Body of pancreas (tissue), 4 donors: ENCODE measurements around the gene UBAP2L. TPM values are rescaled to one million over a fixed set of nuclear protein-coding genes. Genes with fewer than 3 reads are reported as not detected.
A peak's percentile ranks its signal among the peaks of the same experiment; 100 is the strongest.

ENCODE experiments used
- ATAC-seq: fragments of 150-250 bp; one replicate; pipeline ENCODE4 v1.9.1; 2016
- DNase-seq, 4 donors: peaks; one replicate each; pipeline ENCODE4 v3.0.0-alpha.2; 2019
- H3K27ac ChIP-seq, 4 donors: fragments of 200-600 bp; sonication (generic); 1 replicate in 3 of 4; 2 replicates in 1 of 4; pipeline versions ENCODE4 v1.5.1 to v1.6.1; 2016 to 2019; ENCODE audit warnings: mild to moderate bottlenecking in 1 of 4, mixed read lengths in 1 of 4, moderate library complexity in 1 of 4
- H3K27me3 ChIP-seq, 2 donors: fragments of 200-600 bp; sonication (generic); one replicate each; pipeline ENCODE4 v1.6.0; 2016; ENCODE audit warnings: mild to moderate bottlenecking in 1 of 2
- H3K36me3 ChIP-seq, 2 donors: fragments of 200-600 bp; sonication (generic); replicated peaks in 1 of 2; 2 replicates each; pipeline ENCODE4 v1.5.1; 2016; ENCODE audit warnings: low read depth in 2 of 2; ENCODE audit not compliant: insufficient read depth in 1 of 2
- H3K4me1 ChIP-seq: fragments of 200-600 bp; sonication (generic); one replicate; pipeline ENCODE4 v1.6.0; 2016
- H3K4me3 ChIP-seq, 2 donors: fragments of 200-600 bp; sonication (generic); 1 replicate in 1 of 2; 2 replicates in 1 of 2; pipeline ENCODE4 v1.5.1; 2016 to 2019
- H3K9me3 ChIP-seq, 3 donors: fragments of 200-600 bp; sonication (generic); 1 replicate in 2 of 3; 2 replicates in 1 of 3; pipeline ENCODE4 v1.5.1; 2016
- POLR2A ChIP-seq, 3 donors: fragments of 450-650 bp; IDR thresholded peaks; one replicate each; pipeline ENCODE4 v1.6.1; 2016; ENCODE audit warnings: antibody characterized with exemption in 3 of 3, mild to moderate bottlenecking in 2 of 3
- WGBS, 2 donors: methylation state at CpG; one replicate each; pipeline ENCODE4 v1.1.5; 2017; 5-methylcytosine and 5-hydroxymethylcytosine counted together
- intact Hi-C: fragments of 100-400 bp; cut with DNase I; formaldehyde crosslinking; loops from one replicate; pipeline ENCODE4 v1.15.1; 2023
- total RNA-seq, 2 donors: library from RNA; depleted of rRNA; stranded (reverse); fragments of >200 nt; gene quantifications; one replicate each; pipeline ENCODE4 v1.1.0, GENCODE V29; 2016
- TF ChIP-seq, protein P1 (sequence below), 7 experiments: fragments of 450-650 bp in 4 of 7; fragments of 200-600 bp in 3 of 7; sonication (generic) in 3 of 7; IDR thresholded peaks; one replicate each; pipeline ENCODE4 v1.5.1; 2016 to 2019; ENCODE audit warnings: antibody characterized with exemption in 7 of 7

Gene UBAP2L, protein sequence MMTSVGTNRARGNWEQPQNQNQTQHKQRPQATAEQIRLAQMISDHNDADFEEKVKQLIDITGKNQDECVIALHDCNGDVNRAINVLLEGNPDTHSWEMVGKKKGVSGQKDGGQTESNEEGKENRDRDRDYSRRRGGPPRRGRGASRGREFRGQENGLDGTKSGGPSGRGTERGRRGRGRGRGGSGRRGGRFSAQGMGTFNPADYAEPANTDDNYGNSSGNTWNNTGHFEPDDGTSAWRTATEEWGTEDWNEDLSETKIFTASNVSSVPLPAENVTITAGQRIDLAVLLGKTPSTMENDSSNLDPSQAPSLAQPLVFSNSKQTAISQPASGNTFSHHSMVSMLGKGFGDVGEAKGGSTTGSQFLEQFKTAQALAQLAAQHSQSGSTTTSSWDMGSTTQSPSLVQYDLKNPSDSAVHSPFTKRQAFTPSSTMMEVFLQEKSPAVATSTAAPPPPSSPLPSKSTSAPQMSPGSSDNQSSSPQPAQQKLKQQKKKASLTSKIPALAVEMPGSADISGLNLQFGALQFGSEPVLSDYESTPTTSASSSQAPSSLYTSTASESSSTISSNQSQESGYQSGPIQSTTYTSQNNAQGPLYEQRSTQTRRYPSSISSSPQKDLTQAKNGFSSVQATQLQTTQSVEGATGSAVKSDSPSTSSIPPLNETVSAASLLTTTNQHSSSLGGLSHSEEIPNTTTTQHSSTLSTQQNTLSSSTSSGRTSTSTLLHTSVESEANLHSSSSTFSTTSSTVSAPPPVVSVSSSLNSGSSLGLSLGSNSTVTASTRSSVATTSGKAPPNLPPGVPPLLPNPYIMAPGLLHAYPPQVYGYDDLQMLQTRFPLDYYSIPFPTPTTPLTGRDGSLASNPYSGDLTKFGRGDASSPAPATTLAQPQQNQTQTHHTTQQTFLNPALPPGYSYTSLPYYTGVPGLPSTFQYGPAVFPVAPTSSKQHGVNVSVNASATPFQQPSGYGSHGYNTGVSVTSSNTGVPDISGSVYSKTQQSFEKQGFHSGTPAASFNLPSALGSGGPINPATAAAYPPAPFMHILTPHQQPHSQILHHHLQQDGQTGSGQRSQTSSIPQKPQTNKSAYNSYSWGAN
- total RNA-seq: 10 to 100 TPM; 38.1 to 50.1 TPM

DNA sequence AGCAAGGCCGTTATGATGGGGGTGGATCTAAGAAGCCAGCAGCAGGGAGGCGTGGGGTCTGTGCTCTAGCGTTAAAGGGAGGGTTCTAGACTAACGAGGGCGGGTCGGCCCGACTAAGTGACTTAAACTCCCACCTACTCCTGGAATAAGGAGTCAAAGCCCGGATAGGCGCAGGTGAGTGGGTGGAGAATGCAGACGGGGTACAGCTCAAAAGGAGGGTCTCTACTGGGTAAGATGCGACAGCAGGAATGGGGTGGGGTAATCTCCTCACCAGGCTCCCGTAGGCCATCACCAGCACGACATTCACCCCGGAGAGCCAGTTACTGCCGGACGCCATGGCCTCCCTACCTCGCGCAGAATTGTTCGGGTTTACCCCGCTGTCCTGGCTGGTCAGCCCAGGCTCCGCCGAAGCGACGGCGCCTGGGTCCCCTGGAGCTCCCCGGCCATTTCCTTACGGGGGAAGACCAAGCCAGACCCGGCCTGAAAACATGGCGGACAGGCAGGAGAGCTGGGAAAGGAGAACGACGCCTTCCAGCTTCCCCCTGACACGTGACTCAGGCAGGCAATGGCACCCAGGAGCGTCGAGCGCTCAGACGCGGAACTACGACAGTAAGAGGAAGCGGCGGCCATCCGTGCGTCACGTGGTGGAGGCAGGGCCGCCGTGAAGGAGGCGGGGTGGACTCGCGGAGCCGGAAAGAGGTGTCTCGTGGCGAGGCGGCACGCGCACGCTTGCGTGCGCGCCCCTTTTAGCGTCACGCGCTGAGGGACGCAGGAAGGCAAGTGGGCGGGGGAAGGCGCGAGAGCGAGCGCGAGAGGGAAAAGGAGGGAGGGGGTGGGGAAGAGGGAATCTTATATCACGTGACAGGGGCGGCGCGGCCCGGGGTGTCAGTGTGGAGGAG lies at the start of gene UBAP2L:
Gene UBAP2L, plus strand, starts transcription at position 885 of the 899 bp plus-strand sequence. CDS start 4,169 bp downstream, outside the sequence.
- DNase-seq (peak; percentile 99), ATAC-seq (peak; percentile 97)
- no peaks in the 10 kb centered on the region for H3K27me3 ChIP-seq
- H3K4me1 ChIP-seq: peaks cover 55% of the 10 kb centered on the region
- 0 to 1% methylated on average over 24 to 67 of the region's 73 CpGs for WGBS, 2 donors
- TF ChIP-seq, protein P1, sequence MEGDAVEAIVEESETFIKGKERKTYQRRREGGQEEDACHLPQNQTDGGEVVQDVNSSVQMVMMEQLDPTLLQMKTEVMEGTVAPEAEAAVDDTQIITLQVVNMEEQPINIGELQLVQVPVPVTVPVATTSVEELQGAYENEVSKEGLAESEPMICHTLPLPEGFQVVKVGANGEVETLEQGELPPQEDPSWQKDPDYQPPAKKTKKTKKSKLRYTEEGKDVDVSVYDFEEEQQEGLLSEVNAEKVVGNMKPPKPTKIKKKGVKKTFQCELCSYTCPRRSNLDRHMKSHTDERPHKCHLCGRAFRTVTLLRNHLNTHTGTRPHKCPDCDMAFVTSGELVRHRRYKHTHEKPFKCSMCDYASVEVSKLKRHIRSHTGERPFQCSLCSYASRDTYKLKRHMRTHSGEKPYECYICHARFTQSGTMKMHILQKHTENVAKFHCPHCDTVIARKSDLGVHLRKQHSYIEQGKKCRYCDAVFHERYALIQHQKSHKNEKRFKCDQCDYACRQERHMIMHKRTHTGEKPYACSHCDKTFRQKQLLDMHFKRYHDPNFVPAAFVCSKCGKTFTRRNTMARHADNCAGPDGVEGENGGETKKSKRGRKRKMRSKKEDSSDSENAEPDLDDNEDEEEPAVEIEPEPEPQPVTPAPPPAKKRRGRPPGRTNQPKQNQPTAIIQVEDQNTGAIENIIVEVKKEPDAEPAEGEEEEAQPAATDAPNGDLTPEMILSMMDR (IDR thresholded peaks at IDR 0.05): no peak
- TF ChIP-seq POLR2A (IDR thresholded peaks at IDR 0.05): peak; percentile 60 to 90 (median 89)
- no peaks in the 10 kb centered on the region for H3K9me3 ChIP-seq
- intact Hi-C loops: no loop called here
- peak within 1 kb of the TSS; percentile 98 to 100 (median 99) for H3K27ac ChIP-seq
- peak within 1 kb of the TSS; percentile 91 to 98 for H3K4me3 ChIP-seq
- H3K36me3 ChIP-seq: peaks cover 0 to 3% of the 10 kb centered on the region in 2 donors

DNA sequence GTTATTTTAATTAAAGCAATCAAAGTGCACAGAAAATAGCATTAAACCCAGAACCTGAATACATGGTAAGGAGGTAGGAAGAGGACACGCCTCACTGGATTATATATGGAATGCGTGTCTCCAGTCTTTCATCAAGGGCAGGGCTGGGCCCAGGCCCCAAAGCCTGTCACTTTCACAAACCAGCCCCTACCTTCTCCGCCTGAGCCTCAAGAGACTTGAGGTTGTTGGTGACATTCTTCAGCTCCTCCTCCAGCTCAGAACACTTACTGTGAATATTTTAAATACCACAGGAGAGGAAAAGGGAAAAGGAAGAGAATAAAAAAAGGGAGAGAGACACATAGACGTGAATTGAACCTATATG lies 49.6 kb upstream of the UBAP2L start:
- TF ChIP-seq POLR2A (IDR thresholded peaks at IDR 0.05): no peak
- TF ChIP-seq, protein P1 (IDR thresholded peaks at IDR 0.05): no peak
- intact Hi-C loops: no loop called here
- no peak for ATAC-seq
- Histone ChIP-seq H3K4me3 (no peak overlapping the region), H3K4me1 (peaks cover 6% of the 10 kb centered on the region), H3K36me3 (peaks cover 22 to 50% of the 10 kb centered on the region in 2 donors), H3K9me3 (no peaks in the 10 kb centered on the region), H3K27ac (no peak overlapping the region), H3K27me3 (no peaks in the 10 kb centered on the region)
- WGBS, 2 donors: 90 to 93% methylated on average over 4 of the region's 4 CpGs
- no peak for DNase-seq

DNA sequence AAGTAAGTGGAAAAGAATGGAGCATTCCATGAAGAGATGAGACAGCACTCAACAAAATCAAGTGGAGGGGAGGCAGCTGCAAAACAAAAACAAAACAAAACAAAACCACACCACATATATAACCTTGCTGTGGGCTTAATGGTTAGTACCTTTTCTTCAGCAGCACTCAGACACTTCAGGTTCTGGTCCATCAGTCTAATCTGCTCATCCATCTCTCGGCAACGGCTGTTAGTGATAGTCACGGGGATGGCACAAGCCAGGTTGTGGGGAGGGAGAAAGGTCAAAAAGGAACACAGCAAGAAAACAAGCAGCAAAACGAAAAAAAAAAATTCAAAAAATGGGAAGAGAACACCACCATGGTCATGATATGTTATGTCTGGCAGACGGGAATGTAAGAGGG lies 48.9 kb upstream of the UBAP2L start:
- no peak for ATAC-seq
- no peaks in the 10 kb centered on the region for H3K27me3 ChIP-seq
- DNase-seq: peak in 2 of 4 donors; percentile 28 to 38
- H3K4me1 ChIP-seq: peaks cover 12% of the 10 kb centered on the region
- no peak overlapping the region for H3K27ac ChIP-seq
- H3K36me3 ChIP-seq: peaks cover 19 to 47% of the 10 kb centered on the region in 2 donors
- H3K9me3 ChIP-seq: no peaks in the 10 kb centered on the region
- no peak overlapping the region for H3K4me3 ChIP-seq
- intact Hi-C loops: no loop called here
- 58 to 77% methylated on average over 5 of the region's 5 CpGs for WGBS, 2 donors
- TF ChIP-seq, protein P1 (IDR thresholded peaks at IDR 0.05): no peak
- TF ChIP-seq POLR2A (IDR thresholded peaks at IDR 0.05): no peak

DNA sequence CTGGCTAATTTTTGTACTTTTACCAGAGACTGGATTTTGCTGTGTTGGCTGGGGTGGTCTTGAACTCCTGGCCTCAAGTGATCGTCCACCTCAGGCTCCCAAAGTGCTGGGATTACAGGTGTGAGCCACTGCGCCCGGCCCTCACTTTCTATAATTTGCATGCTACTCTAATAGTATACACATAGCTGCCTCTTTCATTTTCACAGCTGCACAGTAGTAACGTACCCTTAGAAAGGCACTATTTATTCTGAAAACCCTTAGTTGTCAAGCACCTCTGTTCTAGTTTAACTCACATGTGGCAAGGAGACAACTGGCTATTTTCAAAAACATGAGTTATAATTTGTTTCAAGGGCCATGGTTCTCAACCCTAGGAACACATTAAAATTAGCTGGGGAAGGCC lies 46.1 kb upstream of the UBAP2L start:
- no peaks in the 10 kb centered on the region for H3K9me3 ChIP-seq
- DNase-seq: no peak
- H3K4me1 ChIP-seq: peaks cover 40% of the 10 kb centered on the region
- TF ChIP-seq POLR2A (IDR thresholded peaks at IDR 0.05): no peak
- TF ChIP-seq, protein P1 (IDR thresholded peaks at IDR 0.05): no peak
- no peak overlapping the region for H3K27ac ChIP-seq
- 86 to 92% methylated on average over 4 of the region's 4 CpGs for WGBS, 2 donors
- no peak for ATAC-seq
- peaks cover 11 to 35% of the 10 kb centered on the region in 2 donors for H3K36me3 ChIP-seq
- no peaks in the 10 kb centered on the region for H3K27me3 ChIP-seq
- intact Hi-C loops: no loop called here
- H3K4me3 ChIP-seq: no peak overlapping the region
